ENCODE data around the gene CLCN4.

The CLCN4 gene

DNA sequence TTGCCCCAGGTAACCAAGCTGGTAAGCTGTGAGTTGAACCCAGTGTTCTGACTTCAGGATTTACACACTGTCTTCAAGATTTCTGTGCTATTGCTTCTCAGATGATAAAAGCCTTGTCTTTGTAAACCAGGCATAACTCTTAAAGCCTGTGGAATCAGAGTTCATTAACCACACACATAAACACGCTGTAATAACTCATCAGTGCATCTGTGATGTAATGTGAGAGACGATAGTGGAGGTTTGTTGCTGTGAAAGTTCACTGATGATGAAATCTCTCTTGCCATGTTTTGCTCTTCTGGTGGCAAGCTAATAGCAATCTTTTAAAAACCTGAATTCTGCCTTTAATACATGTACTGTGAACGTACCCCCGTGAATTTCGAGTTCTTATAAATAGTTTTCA is 41.5 kb downstream of the CLCN4 start:
- no peak for DNase-seq

DNA sequence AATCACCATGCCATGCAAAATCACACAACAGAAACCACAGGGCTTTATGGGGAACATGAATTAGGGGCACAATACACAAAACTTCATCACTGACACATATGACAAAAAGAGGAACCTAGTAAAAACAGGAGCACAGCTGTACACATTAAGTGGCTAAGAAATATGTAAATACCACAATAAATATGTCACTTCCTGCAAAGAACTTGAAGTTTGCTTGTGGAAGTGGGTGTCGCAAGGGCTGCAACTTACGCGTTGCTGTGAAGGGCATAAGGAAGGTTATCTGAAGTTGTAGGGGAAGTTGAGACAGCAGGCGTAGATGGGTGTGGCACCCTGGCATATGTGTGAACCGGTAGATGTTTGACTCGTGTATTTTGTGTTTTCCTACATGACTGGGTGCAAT is 42.4 kb downstream of the CLCN4 start:
- DNase-seq, result no peak

DNA sequence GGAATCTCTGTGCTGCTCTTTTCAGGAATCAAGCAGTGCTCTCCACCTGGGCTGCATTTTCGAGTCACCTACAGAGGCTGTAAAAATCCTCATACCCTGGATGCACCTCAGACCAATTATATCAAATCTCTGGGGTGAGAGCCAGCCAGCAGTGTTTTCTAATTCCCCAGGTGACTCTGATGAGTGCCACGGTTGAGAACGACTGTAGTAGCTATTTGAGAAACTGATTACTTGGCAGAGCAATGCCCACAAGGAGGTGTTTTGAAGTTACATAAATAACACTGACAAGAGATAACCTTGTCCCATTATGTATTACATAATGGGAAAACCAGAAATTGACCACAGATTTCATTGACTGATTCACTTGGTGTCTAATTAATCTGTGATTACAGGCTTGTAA is 46.8 kb downstream of the CLCN4 start:
- DNase-seq, result no peak

DNA sequence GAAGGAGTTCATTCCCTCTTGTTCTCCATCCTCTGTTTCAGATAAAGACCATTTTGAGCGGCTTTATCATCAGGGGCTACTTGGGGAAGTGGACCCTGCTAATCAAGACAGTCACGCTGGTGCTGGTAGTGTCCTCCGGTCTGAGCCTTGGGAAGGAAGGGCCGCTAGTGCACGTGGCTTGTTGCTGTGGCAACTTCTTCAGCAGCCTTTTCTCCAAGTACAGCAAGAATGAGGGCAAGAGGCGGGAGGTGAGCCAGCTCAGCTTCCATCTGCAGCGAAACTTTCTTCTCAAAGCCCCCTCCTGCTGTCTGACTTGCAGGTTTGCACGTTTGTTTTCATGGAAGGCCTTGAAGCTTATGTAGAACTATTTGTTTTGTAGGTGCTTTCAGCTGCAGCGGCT is 49.5 kb downstream of the CLCN4 start:
- DNase-seq, result no peak

DNA sequence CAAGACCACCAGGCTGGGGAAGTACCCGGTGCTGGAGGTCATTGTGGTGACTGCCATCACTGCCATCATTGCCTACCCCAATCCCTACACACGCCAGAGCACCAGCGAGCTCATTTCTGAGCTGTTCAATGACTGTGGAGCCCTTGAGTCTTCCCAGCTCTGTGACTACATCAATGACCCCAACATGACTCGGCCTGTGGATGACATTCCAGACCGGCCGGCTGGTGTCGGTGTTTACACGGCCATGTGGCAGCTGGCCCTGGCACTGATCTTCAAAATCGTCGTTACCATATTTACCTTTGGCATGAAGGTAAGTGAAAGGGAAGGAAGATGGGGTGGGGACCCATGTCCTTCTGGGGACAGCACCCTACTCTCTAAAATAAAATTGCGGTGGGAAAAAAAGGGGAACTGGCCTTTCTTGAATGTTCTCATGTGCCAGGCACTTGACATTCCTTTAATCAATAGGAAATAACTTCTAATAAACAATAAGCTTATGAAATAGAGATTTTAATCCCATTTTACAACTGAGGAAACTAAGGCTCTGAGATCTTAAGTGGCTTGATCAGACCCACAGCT is 51.6 kb downstream of the CLCN4 start:
- no peak for DNase-seq

DNA sequence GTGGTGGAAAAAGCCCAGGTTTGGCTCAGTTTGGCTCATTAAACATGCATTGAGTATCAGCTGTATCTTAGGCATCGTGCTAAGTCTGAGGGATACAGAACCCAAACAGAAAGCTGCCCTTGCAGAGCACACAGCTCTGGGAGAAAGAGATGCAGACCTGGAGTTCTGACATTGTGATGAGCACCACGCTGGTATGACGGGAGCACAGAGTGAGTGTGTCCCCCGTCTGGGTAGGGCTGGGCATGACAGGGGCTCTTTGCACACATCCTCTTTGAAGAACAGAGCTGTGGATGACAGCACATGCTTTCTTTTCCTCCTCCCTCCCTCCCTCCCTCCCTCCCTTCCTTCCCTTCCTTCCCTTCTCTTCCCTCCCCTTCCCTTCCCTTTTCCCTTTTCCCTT is 52.2 kb downstream of the CLCN4 start:
- DNase-seq, result no peak

DNA sequence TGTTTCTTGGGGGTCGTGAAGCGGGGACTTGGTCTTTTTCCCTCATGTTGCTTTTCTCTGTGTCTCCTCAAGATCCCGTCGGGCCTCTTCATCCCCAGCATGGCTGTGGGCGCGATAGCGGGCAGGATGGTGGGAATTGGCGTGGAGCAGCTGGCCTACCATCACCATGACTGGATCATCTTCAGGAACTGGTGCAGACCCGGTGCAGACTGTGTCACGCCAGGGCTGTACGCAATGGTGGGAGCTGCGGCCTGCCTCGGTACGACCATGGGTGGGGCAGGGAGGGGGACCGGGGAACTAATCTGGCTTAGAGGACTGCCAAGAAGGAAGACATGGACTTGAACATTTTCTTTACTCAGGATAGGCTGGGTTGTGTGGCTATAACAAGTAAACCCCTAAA is 55.6 kb downstream of the CLCN4 start:
- DNase-seq, result no peak

DNA sequence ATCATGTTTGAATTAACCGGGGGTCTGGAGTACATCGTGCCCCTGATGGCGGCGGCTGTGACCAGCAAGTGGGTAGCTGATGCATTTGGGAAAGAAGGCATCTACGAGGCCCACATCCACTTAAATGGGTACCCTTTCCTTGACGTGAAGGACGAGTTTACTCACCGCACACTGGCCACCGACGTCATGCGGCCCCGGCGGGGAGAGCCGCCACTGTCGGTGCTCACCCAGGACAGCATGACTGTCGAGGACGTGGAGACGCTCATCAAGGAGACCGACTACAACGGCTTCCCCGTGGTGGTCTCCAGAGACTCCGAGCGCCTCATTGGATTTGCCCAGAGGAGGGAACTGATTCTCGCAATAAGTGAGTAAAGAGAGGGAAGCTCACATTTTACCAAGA is 56.9 kb downstream of the CLCN4 start:
- DNase-seq, result no peak

DNA sequence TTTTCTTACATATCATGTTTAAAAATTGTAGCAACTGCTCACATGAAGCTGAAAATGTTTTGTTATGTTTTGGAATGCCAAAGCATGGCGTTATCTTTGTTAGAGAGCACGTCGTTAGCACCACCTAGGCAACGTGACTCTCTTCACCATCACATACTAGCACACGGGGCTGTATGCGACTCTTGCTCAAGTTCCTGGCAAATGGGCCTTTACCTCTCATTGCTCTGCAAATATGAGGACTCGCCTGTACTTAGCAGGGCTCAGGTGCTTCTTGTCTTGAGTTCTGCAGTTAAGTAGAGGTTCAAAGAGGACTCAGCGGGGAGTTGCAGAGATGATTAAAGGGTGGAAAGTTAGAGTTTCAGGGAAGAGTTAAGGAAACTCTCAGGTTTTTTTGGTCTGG is 59.4 kb downstream of the CLCN4 start:
- DNase-seq, result no peak

DNA sequence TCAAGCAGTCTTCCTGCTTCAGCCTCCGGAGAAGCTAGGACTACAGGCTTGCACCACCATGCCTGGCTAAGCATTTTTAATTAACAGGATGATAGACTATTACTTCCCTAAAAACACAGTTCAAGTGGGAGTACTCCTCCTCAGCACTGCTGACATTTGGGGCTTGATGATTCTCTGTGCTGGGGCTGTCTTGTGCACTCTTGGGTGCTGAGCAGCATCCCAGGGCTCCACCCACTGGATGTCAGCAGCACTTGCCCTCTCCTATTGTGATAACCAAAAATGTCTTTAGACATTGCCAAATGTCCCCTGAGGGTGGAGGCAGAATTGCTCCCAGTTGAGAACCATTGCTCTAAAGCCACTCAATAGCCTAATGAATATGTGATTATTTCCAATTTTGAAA is 60.4 kb downstream of the CLCN4 start:
- no peak for DNase-seq

DNA sequence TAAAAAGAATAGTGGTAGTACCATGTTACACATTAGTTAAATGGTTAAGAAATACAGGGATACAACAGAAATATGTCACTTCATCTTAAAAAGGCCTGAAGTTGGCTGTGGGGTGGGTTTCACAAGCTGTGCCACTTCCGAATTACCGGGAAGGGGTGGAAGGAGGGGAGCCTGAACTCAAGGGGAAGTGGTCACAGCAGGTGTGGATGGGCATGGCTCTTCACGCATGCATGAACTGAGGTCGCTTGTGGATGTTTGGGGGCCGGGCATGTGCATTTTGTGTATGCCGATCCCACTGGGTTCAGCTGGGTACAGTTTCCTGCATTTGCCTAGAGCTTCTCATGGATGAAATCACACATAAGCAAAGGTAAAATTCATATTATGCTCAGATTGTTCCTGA is 64.9 kb downstream of the CLCN4 start:
- DNase-seq, result no peak

DNA sequence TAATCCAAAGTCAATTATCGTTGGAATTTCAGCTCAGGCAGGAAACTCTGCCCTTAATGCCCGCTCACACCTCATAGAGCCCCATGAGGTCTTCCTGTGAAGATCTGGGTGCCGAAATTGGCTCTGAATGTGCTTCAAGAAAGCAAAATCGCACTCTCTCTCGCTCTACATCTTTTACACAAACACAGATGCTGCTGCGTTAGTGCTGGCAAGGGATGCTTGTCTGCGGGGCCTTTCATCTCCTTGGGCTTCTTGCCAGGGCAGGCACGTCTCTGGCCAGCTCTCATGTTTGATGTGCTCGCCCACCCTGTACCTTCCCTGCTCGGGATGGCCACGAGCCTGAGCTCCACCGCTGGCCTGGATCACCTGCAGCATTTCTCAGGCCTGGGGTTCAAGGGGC is 66.5 kb downstream of the CLCN4 start:
- no peak for DNase-seq

DNA sequence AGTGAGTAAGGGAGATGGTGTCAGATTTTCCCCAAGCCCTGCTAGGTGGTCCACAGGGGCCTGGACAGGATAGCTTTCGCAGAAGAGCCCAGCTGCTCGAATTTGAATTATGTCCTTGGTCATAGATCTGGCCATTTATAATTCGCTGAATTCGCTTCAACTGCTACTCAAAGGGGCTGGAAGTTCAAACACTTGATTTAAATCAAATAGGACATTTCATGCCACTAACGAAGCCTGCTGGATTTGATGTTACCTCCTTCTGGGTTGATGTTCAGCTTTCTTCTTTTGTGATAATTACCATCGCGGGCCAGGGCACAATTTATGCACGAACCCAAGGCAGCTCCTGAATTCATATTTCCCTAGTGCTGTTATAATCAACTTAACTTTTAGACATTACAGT is 67.0 kb downstream of the CLCN4 start:
- no peak for DNase-seq

DNA sequence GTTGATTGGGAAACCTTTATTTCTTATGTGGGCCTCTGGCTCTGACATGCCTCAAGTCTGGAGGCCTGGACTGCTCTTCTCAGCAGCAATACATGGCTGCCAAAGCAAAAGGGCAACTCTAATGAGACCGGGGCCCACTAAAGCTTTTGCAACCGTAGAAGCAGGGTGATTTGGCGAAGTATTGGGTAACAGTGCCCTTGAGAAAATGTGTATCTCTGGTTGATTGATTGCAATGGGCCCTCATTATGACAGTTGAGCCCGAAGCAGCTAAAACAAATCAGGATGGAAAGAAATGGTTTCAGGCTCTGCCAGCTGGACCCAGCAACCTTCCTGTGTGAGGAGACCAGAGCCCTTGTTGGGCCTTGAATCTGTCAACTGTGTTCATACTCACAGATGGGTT is 73.4 kb downstream of the CLCN4 start:
- DNase-seq, result no peak

DNA sequence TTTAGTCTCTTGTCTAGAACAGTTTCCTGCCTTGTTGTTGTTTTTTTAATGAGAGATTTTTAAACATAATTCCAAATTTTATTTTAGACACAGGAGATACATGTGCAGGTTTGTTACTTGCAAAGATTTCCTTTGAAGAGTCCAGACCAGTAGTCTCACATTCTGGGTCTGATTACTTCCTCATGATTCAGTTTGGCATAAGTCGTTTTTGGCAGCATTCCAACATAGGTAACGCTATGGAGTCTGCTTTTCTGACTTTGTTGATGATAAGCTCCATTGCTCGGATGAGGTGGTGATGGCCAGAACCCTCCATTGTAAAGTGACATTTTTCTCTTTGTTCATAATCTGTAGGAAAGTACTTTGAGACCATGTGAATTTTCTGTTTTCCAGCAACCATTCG is 74.7 kb downstream of the CLCN4 start:
- no peak for DNase-seq

DNA sequence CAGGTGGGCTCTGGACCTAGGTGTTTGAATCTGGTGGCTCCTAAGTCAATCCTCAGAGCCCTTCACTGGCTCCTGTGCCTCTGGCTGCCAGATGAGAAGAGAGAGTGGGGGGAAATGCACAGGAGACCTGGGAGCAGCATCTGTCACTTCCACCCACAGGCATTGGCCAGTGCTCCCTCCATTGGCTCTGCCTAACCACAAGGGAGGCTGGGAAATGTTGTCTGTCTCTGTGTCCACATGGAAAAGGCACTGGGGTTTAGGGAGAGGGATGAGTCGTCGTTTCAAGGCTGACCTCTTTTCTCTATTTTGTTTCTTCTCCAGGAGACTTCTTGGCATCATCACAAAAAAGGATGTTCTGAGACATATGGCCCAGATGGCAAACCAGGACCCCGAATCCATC is 76.4 kb downstream of the CLCN4 start:
- DNase-seq, result no peak

DNA sequence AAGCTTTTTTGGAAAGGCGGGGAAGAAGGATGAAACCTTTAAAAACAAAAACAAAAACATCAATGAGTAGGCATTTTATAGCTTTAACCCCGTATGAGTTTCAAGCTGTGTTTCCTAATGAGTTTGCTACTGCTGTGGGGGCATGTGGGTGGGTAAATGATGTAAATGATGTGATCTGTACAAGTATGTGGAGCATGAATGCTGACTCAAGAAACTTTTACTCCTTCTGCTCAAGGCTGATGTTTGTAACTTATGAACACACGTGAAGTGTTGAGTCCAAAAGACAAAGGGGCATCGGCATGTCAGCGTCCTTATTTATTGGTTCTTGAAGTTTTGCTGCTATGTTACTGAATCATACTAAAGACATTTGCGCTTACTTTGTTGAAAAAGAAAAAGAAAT is 76.9 kb downstream of the CLCN4 start:
- DNase-seq, result no peak

DNA sequence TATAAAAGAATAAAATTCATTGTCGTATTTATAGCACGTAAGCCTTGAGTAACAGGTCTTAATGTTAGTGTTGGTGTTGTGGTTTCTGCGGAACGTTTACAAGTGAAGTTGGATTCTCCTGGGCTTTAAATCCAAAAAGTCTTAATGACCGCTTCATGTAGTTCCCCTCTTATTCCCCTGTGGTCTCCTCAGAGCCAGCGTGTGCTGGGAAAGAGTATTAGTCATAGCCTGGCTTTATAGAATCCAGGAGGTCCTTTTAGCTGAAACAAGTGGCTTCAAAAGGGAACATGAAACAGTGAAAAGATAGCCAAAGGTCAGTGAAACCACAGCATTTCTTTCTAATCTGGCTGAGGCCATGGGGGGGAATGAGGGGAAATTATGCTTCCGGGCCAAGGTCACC is 79.1 kb downstream of the CLCN4 start:
- no peak for DNase-seq

DNA sequence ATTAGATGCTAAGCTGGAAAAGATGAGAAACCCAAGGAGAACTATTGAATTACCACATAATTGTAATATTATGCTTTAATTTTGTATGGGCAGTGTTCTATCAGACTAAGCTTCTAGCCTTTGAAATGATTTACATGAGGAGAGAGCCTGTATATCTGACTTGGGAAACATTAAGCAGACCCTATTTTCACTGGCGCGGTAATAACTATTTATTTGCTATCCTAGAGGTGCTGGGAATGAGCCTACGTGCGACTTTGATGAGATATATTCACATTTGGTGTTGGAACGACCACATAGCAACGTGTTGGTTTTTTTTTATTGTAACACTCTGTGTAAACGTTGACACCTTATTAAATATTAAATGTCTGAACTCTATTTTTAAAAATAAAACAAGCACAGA is 80.5 kb downstream of the CLCN4 start:
- DNase-seq, result no peak

DNA sequence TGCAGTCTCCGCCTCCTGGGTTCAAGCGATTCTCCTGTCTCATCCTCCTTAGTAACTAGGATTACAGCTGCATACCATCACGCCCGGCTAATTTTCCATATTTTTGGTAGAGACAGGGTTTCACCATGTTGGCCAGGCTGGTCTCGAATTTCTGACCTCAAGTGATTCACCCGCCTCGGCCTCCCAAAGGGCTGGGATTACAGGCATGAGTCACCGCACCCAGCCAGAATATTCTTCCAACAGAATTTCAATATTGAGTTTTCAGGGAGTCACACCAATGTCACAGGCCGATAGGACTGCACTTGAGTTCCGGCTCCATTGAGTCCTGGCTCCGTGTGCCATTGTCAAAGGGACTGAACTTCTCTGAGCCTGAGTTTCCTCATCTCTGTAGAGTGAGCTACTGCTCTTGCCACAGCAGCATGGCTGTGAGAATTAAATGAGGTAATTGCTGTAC is 82.9 kb downstream of the CLCN4 start:
- no peak for DNase-seq

DNA sequence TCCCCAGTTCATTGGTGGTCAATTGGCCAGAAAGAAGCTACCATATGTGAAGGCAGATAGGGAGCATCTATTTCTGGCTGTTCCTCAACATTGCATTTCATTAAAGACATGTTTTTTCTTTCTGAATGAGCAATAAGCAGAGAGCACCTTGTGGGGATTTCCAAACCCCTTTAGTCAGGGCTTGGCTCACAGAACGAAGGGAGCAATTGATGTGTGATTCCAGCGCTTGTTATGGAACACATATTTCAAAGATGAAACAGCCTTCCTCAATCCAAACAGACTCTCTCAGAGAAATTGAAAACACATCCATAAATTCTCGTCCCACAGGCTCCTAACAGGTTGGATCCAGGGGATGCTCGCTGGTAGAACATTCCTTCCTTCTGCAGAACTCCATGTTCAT is 84.1 kb downstream of the CLCN4 start:
- DNase-seq, result no peak

DNA sequence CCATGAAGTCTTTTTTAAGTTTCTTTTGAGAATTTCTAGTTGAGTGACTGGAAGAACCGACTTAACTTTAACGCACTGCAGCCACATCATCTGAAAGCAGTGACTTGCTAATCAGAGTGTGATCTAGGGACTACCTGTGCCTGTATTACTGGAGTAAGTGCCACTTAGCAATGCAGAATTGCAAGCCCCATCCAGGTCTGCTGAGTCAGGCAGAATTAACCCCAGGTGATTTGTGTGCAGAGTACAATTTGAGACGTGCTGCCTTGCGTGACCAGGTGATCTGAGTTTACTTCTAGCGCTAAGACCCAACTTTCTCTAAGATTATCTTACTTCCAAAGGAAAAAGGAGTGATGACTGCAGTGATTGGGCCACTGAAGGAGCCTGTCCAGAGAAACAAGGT is 85.3 kb downstream of the CLCN4 start:
- no peak for DNase-seq

DNA sequence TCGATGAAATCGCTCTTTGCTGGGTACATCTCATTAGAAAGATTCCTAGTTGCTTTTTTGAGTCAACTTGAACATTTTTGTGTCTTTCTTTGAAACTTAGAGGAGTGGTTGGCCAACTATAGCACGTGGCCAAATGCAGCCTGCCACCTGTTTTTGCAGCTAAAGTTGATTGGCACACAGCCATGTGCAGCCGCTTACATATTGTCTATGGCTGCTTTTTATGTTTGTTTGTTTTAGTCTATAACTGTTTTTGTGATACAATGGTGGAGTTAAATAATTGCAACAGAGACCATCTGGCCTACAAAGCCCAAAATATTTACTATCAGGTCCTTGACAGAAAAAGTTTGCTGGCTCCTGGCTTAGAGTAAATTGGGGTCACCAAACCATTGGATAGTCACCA is 86.3 kb downstream of the CLCN4 start:
- DNase-seq, result no peak

DNA sequence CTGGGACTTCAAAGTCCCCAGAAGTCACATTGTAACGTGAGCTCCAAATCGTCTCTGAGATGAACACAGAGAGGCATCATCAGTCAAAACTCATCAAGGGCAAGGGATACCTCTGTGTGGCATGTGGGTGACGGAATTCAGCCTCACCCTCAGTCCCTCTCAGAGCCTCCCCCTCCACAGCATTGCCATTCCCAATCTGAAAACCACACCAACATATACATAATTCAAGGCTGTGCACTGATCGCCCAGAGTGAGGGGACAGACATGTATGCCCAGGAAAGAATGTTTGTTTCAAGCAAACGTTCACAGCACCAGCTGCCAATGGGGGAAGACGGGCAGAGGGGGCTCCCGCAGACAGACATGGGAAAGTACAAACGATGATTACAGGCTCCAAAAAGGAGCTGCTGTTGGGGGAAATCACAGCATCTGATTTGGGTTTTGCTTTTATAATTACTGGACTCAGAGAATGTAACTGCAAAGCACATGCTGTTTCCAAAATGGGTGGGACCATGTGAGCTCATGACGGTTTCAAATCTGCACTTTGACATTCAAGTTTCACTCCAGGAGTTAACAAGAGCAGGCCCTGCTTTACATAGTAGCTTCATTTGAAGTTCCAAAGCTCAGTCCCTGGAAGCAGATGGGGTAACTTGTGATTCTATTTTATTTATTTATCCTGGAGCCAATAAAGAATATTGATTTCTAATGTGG is 88.3 kb downstream of the CLCN4 start:
- DNase-seq, result no peak

DNA sequence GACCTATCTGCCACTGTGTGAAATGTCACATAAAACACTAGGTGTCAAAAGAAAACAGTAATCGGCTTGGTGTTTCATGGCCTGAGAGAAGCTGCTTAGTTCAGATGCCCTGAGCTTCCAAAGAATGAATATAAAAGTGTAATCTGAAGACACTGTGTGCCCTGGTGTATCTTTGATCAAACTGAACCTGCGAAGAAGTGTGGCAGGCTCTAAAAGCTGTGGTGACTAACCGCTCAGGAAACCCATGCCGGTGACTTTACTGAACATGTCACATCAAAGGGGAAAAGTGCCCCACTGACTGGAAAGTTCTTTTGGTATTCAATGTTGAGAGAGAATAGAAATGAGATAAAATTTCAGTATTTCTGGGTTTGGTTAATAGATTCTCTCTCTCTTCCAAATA is 89.1 kb downstream of the CLCN4 start:
- DNase-seq, result no peak
